HUDEP-2 (cell line): ENCODE measurements around the gene CACNA1F.

Experiments
- DNase-seq, 76 experiments: peaks; one replicate each; lab custom pipeline; 2025; ENCODE audit not compliant: unreplicated experiment in 76 of 76; lab: John Stamatoyannopoulos, UW

The CACNA1F gene

GRCh38 chrX:49231333-49232000, 1.7 kb downstream of the CACNA1F start:
- no peak for DNase-seq

GRCh38 chrX:49230500-49231232, 2.5 kb downstream of the CACNA1F start:
- DNase-seq = peak in 42 of 76 experiments; percentile 0 to 69 (median 22)

GRCh38 chrX:49228185-49228584, 5.0 kb downstream of the CACNA1F start:
- DNase-seq = no peak

- DNase-seq = no peak
Observed at GRCh38 chrX:49227726-49228125, 5.4 kb downstream of the CACNA1F start.

- DNase-seq = no peak
Observed at GRCh38 chrX:49226946-49227345, 6.2 kb downstream of the CACNA1F start.

- DNase-seq = no peak
Observed at GRCh38 chrX:49225858-49226257, 7.3 kb downstream of the CACNA1F start.

GRCh38 chrX:49221868-49222267, 11.3 kb downstream of the CACNA1F start:
- no peak for DNase-seq

GRCh38 chrX:49220100-49220499, 13.0 kb downstream of the CACNA1F start:
- DNase-seq = no peak

- no peak for DNase-seq
Observed at GRCh38 chrX:49214996-49215526, 18.1 kb downstream of the CACNA1F start.

GRCh38 chrX:49214416-49214815, 18.7 kb downstream of the CACNA1F start:
- DNase-seq = no peak

- no peak for DNase-seq
Observed at GRCh38 chrX:49212861-49213260, 20.3 kb downstream of the CACNA1F start.

GRCh38 chrX:49212209-49212608, 20.9 kb downstream of the CACNA1F start:
- DNase-seq = no peak

- no peak for DNase-seq
Observed at GRCh38 chrX:49211074-49211473, 22.1 kb downstream of the CACNA1F start.

- DNase-seq = no peak
Observed at GRCh38 chrX:49210406-49210805, 22.7 kb downstream of the CACNA1F start.

GRCh38 chrX:49209434-49210251, 23.5 kb downstream of the CACNA1F start:
- no peak for DNase-seq

GRCh38 chrX:49208399-49208798, 24.7 kb downstream of the CACNA1F start:
- DNase-seq = no peak

GRCh38 chrX:49206543-49206942, 26.6 kb downstream of the CACNA1F start:
- no peak for DNase-seq

GRCh38 chrX:49205443-49205842, 27.7 kb downstream of the CACNA1F start:
- no peak for DNase-seq

- DNase-seq = no peak
Observed at GRCh38 chrX:49204709-49205108, 28.4 kb downstream of the CACNA1F start.

- DNase-seq = no peak
Observed at GRCh38 chrX:49204017-49204416, 29.1 kb downstream of the CACNA1F start.

- no peak for DNase-seq
Observed at GRCh38 chrX:49203536-49203935, 29.6 kb downstream of the CACNA1F start.
